CD4-positive, alpha-beta T cell treated with Interleukin-4 for 4 hours (primary cell): Measurements from ENCODE around the gene PANK2.
"Not testable (repeated sequence)": the region's sequence is repeated elsewhere in the genome, so short reads cannot be mapped to it uniquely, and the experiment has no call there.

Experiments used
- DNase-seq: peaks from one replicate; pipeline ENCODE4 v3.0.0-alpha.2; 2020

The PANK2 gene

GRCh38 chr20:3930265-3931206, 41.3 kb downstream of the PANK2 start:
- DNase-seq: no peak

GRCh38 chr20:3931664-3932063, 42.5 kb downstream of the PANK2 start:
- DNase-seq: no peak

GRCh38 chr20:3932277-3932676, 43.1 kb downstream of the PANK2 start:
- no peak for DNase-seq

GRCh38 chr20:3932681-3933080, 43.5 kb downstream of the PANK2 start:
- peak; percentile 20 for DNase-seq

DNA sequence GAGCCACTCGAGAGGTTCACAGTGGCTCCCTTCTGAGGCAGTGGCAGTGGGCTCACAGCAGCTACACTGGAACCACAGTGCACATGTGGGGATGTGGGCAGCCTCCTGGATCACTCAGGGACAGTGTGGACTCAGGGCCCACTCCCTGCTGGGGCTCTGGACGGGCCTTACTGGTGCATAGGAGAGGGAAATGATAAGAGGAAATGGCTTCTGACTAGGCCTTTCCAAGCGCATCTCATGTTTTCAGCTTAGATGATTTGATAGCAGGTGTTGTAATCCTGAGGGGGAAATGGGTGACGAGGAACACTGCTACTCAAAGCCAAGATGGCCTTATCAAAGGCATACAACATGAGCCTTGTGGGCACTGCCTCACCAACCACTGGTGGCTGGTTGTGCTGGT, 44.0 kb downstream of the PANK2 start:
- DNase-seq: no peak

GRCh38 chr20:3934624-3935023, 45.4 kb downstream of the PANK2 start:
- DNase-seq: no peak

DNA sequence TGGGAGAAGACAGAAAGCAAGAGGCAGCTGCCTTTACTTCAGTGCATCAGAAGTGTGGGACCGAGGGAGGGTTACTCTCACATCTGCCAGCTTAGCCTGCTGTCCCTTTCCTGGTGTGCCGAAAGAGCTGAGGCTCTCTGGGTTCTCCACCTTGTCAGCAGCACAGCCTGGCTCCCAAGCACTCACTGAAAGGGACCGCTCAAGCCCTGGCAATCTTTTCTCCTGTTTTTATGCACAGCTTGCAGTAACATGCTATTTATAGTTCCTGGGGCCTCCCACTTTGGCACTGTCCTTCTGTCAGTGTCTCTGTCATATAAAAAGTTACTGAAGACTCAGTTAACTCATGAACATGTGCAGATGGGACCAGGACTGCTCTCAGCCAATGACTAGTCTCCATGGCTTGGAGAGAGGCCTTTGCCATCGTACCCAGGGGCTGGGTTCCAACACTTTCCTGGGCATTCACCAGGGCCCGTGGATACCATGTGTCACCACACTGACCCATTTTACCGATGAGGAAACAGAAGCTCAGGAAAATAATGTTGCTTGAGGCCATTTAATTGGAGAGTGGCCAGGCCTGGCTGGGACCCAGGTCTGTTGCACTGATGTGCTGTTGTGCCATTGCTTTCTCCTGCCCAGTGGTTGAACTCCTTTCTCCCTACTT, 46.2 kb downstream of the PANK2 start:
- DNase-seq: no peak

DNA sequence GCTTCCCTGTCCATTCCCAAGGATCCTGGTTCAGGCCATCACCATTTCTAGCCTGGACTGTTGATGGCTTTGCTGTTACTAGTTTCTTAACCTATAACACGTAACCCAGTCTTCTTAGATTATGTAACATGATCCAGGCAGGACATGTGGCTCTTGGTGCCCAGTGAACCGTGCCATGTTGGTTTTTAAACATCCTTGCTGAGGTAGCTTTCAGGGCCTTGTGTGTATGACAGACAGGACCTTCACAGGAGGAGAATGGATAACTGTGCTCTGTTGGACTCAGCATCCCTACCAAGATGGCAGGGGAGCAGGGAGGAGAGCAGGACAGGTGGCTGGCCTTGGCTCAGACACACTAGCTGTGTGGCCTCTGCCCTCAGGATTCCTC, 46.8 kb downstream of the PANK2 start:
- DNase-seq: no peak

DNA sequence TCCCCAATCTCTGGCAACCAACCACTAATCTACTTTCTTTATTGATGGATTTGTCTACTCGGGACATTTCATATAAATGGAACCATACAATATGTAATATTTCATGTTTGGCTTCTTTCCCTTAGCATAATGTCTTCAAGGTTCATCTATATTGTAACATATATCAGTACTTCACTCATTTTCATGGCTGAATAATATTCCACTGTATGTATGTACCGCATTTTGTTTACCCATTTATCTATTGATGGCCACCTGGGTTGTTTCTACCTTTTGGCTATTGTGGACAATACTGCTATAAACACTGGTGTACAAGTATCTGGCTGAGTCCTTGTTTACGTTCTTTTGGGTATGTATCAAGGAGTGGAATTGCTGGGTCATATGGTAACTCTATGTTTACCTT, 48.4 kb downstream of the PANK2 start:
- no peak for DNase-seq

- DNase-seq: no peak
Observed at GRCh38 chr20:3940905-3941304, 51.7 kb downstream of the PANK2 start.

GRCh38 chr20:3946666-3947065, 57.5 kb downstream of the PANK2 start:
- not testable (repeated sequence) for DNase-seq

- no peak for DNase-seq
Observed at GRCh38 chr20:3964719-3965118, 75.5 kb downstream of the PANK2 start.

DNA sequence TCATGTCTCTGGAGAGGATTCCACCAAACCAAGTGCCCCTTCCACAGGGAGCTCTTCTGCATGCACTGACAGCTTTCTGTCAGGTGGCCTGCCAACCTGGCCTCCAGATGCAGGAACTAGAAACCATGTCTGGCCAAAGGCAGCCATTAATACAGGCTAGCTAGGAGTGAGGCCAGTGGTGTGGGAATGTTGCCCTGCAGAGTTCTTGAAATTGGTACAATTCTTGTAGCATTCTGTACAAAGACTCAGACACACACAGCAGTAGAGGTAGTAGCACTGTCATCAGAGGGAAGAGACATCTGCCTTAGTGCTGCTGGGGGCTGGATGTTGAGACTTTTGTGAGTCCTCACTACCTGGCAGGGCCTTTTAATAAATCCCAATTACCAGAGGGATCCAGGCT, 77.4 kb downstream of the PANK2 start:
- DNase-seq: no peak

DNA sequence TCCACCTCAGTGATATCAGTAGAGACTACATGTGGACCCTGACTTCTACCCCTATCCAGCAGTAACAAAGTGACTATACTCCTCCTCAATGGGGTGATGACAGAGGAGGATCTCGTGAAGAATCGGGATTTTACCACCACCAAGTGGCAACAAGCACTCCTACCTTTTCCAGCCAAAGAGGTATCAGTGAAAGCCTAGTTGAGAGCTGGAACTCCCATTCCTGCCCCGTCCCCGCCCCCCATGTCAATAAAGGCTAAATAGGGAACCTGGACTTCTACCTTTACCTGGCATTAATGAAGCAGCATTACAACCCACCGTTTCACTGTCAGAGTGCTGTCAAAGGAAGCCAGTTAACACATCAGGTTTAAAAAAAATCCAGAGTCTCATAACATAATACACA, 80.8 kb downstream of the PANK2 start:
- DNase-seq: no peak

DNA sequence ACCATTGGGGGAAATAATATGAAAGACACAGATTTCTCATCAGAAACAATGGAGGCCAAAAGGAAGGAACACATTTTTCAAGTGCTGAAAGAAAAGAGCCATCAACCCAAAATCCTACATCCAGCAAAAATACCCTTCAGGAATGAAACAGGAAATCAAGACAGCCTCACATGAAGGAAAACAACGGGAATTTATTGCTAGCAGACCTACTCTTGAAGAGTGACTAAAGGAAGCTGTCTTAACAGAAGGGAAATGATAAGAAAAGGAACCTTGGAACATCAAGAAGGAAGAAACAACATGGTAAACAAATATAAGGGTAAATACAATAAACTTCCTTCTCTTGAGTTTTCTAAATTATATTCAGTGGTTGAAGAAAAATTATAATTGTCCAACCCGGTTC, 82.0 kb downstream of the PANK2 start:
- no peak for DNase-seq

- no peak for DNase-seq
Observed at GRCh38 chr20:3972161-3972560, 83.0 kb downstream of the PANK2 start.

GRCh38 chr20:3972631-3973030, 83.4 kb downstream of the PANK2 start:
- DNase-seq: not testable (repeated sequence)

- no peak for DNase-seq
Observed at GRCh38 chr20:3973705-3974104, 84.5 kb downstream of the PANK2 start.

DNA sequence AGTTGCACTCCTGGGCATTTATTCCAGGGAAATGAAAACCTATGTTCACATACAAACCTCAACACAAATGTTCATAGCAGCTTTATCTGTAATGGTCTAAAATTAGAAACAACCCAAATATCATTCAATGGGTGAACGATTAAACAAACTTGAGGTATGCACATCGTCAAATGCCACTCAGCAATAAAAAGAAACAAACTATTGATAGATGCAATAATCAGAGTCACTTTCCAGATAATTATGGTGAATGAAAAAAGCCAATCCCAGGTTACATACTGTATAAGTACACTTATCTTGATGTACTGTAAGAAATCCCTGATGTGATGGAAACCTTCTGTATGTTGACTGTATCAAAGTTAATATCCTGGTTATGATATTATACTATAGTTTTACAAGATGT, 87.3 kb downstream of the PANK2 start:
- DNase-seq: no peak
